ENCODE measurements around the gene IL15RA.

GRCh38 chr10:5965266-5965665, 12.1 kb downstream of the IL15RA start:
- TF ChIP-seq CTCF (IDR thresholded peaks at IDR 0.05) = no peak
- peak in 2 of 3 donors; percentile 9 to 36 for TF ChIP-seq POLR2AphosphoS5 (IDR thresholded peaks at IDR 0.05)
- TF ChIP-seq EP300 (IDR thresholded peaks at IDR 0.05) = no peak
- no peak for TF ChIP-seq POLR2A (IDR thresholded peaks at IDR 0.05)
